Dedifferentiated amniotic fluid mesenchymal stem cell (primary cell): ENCODE results near the gene SLC12A3.

Experiments
- DNase-seq: peaks from one replicate; pipeline ENCODE4 v3.0.0-alpha.2; 2016; ENCODE audit errors: extremely low spot score

The SLC12A3 gene, protein sequence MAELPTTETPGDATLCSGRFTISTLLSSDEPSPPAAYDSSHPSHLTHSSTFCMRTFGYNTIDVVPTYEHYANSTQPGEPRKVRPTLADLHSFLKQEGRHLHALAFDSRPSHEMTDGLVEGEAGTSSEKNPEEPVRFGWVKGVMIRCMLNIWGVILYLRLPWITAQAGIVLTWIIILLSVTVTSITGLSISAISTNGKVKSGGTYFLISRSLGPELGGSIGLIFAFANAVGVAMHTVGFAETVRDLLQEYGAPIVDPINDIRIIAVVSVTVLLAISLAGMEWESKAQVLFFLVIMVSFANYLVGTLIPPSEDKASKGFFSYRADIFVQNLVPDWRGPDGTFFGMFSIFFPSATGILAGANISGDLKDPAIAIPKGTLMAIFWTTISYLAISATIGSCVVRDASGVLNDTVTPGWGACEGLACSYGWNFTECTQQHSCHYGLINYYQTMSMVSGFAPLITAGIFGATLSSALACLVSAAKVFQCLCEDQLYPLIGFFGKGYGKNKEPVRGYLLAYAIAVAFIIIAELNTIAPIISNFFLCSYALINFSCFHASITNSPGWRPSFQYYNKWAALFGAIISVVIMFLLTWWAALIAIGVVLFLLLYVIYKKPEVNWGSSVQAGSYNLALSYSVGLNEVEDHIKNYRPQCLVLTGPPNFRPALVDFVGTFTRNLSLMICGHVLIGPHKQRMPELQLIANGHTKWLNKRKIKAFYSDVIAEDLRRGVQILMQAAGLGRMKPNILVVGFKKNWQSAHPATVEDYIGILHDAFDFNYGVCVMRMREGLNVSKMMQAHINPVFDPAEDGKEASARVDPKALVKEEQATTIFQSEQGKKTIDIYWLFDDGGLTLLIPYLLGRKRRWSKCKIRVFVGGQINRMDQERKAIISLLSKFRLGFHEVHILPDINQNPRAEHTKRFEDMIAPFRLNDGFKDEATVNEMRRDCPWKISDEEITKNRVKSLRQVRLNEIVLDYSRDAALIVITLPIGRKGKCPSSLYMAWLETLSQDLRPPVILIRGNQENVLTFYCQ

DNA sequence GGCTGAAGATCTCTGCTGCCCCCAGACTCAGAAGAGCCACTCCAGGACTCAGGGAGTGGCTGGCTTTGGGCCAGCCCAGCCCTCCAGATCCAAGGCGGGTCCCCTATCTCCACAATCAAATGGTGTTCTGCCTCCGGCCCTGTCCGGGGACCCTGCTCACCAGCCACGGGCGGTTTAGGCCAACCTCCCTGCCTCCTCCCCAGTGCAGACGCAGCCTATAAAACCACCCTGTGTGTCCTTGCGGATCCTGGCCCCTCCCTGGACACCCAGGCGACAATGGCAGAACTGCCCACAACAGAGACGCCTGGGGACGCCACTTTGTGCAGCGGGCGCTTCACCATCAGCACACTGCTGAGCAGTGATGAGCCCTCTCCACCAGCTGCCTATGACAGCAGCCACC lies at the start of gene SLC12A3:
Gene SLC12A3 (plus strand): TSS at position 248 of the 400 bp plus-strand sequence. CDS start 29 bp downstream, at position 277.
- DNase-seq: no peak

DNA sequence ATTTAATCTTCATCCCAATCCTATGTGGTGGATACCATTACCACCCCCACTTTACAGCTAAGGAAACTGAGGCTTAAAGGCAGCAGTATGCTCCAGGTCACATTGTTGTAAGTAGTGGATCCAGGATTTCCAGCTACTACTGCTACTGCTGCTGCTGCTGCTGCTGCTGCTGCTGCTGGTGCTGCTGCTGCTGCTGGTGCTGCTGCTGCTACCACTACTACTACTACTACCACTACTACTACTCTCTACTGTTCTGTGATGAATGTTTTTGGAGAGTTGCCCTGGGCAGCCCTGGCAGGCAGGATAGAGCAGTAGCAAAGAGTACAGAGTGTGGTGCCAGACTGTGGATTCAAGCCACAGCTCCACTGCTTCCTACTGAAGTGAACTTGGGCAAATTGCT lies 49.3 kb upstream of the SLC12A3 start:
- DNase-seq: no peak

DNA sequence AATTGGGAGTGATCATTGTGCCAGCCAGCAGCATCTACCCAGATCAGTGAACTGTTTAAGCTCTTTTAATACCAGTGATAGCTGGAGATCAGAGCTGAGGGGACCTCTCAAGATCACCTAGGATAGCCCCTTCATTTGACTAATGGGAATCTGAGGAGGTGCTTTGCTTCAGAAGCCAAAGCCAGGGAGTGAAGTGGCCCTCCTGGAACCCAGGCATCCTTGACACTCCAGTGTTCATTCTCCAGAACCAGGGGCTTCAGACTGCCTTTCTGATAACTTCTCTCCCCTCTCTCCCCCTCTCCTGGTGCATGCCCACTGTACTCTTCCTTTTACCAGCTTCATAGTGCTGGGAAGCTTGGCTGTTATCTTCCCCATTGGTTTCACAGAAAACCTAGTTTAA lies 48.0 kb upstream of the SLC12A3 start:
- DNase-seq: no peak

DNA sequence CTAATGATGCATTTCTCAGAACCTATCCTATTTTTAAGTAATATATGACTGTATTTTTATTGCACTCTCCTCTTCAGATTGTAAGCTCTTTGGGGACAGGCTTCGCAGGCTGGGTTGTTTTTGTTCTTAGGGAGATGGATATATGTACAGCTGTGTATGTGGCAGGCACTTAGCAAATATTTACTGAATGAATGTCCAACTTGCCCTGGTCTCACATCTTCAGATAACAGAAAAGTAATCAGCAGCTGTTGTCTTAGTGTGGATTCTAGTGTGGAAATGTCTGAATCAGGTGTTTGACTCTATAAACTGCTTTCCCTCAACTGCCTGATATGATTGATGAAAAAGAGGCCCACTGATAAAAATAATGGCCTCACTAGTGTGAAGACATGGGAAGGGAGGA lies 47.1 kb upstream of the SLC12A3 start:
- DNase-seq: no peak

DNA sequence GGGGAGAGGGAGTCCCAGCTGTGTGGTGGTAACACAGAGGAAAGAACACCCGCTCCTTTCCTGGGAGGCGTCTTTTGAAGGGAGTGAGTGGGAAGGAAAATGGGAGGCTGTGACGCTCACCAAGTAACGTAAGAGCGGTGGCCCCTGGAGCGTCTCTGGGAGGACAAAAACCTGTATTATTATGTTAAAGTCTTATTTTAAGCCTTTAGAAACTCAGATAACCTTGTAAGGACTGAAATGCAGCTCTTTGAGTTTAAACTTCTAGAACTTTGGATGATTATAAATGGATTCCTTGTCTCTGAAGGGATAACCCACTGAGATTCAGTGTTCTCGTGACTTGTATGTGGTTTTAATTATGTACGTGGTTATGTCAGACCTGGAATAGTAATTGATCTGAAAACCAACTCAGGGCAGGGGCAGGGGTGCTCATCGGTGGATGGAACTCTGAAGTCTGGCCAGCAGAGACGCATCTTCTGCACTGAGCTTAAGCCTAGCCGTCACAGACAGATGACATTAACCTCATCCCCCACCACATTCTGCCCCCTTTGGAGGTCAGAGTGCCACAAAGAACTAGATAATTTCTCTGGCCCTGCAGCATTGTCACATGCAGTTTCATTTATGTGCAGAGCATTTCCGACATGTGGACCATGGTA lies 41.8 kb upstream of the SLC12A3 start:
- no peak for DNase-seq

DNA sequence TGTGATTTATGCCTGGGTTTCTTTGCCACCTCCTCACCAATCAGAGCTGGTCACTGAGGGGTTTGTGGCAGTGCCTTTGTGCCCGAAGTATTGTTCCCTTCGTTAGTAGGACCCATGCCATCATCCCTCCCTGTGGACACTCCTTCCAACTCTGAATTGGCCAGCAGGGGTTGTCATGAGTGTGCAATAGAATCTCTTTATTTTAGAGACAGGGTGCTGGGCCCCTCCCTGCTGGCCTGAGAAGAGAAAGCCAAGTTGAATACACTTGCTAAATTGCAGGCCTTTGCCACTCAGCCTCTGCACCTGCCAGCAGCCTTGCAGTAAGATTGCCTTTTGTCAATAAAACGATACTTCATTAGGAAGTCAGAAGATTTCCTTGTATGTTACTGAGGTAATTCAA lies 40.7 kb upstream of the SLC12A3 start:
- DNase-seq: no peak

DNA sequence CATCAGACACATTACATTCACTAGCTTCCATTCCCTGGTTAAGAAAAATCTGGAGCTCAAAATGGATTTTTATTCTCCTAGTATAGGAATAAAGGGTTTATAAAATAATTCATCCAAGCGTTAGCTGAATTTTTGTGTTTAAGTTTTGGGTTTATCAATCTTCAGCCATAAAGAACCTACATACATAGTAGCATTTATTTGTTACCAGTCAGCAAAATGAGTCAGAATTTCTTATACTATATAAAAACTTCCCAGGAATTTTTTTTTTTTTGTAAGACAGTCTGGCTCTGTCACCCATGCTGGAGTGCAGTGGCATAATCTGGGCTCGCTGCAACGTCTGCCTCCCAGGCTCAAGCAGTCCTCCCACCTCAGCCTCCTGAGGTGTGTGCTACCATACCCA lies 40.2 kb upstream of the SLC12A3 start:
- no peak for DNase-seq

DNA sequence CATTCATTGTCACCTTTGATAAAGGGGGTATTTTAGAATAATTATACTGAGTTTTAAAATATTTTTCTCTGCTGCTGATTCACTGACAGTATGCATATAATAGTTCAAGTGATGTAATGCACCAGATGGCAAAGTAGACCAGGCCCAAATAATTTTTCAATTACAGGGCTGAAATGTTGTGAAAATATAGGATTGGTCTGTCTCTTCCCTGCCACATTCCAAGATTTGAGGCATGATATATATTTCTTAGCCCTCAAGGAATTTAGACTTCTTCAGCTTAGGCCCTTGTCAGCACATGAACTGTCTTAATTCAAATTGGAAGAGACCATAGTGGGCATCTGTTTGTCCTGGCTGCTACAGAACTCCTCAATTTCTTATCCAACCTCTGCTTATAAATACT lies 39.2 kb upstream of the SLC12A3 start:
- no peak for DNase-seq

DNA sequence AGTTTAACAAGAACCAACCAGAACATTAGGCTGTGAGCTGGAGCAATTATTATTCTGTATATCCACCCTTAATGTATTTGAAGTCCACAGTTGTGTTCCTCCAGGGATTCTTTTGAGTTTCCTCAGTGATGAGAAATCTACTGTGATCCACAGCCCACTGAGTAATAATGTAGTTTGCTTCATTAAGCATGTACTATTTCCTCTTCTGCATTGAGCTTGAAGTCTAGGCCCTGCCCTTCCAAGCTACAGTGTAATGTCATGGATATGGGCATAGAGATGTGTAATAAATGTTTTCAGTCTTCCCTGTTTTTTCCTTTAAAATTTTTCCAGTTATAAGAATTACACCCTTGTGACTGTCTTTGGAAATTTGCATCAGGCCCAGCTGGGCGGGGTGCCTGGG lies 36.4 kb upstream of the SLC12A3 start:
- DNase-seq: no peak

DNA sequence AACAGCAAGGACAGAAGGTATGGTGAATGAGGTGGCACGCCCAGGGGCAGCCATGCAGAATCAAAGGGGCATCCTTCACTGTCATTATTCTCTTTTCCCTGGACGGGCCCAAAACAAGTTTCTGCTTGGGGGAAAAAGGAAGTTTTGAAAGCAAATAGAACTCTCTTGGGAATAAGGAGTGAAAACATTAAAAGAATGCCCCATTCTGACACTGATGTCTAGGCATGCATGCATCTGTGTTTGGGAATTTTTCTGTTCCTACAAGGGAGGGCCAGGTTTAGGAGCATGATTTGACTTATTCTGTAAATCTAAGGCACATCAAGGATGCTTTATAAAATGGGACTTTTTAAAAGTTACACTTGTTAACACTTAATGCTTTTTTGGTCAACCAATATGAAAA lies 34.3 kb upstream of the SLC12A3 start:
- peak; percentile 46 for DNase-seq

DNA sequence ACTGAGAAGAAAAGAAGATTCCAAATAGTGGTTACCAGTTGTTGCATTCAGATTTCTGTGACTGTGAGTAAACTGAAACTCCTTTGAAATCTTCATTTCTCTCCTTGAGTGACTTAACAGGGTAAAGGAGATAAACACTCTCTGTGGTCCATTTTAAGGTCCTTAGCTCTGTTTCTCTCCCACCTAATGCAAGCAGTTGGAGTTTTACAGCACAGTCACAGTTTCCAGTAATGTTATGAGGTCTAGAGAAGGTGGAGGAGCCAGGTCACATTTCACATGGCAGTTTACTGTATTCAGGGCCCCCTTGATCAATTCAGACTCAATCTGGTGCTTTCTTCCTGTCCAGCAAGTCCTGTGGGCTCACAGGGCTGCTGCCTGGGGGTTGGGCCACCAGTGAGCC lies 32.2 kb upstream of the SLC12A3 start:
- no peak for DNase-seq

DNA sequence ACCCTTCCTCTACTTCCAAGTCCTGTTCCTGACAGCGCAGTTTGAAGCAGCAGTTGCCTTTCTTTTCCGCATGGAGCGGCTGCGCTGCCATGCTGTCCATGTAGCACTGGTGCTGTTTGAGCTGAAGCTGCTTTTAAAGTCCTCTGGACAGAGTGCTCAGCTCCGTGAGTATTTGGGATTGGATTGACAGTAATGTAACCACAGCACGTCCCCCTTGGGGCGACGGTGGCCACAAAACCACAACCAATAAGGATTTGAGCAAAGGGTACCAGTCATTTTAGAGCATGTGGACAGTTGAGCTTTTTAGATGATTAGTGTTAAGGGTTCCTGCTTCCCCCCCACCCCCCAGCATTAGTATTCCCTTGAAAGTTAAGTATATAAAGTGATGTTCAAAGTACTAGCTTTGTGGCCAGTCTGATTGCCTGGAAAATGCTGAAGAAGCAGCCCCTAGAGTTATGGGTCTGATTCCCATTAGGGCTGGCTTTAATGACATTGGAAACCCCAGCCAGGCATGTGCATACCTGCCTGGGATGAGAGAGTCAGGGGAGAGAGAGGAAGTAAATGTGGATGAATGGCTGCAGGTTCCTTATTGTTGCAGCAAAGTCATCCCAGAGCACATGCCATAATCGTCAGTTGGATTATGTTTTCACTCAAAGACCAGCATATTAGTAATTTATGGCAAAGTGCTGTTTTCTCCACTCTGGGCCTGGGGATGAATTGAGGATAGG lies 31.6 kb upstream of the SLC12A3 start:
- no peak for DNase-seq

DNA sequence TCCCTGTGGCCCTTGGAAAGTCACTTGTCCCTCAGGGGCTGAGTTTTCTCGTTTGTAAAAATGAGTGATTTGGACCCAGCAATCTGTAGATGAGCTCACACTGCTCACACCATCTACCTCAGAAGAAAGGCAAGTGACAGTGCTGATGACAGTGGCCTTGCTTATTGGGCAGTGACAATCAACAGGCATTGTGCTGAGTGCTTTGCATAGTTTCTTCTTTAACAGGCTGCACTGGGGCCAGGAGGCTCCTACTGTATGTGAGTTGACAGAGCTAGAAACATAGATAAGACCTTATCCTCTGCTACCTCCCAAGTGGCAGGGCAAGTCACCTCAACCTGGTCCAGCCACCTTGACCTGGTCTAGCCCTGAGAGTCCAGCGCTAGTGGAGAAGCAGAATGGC lies 29.7 kb upstream of the SLC12A3 start:
- no peak for DNase-seq

DNA sequence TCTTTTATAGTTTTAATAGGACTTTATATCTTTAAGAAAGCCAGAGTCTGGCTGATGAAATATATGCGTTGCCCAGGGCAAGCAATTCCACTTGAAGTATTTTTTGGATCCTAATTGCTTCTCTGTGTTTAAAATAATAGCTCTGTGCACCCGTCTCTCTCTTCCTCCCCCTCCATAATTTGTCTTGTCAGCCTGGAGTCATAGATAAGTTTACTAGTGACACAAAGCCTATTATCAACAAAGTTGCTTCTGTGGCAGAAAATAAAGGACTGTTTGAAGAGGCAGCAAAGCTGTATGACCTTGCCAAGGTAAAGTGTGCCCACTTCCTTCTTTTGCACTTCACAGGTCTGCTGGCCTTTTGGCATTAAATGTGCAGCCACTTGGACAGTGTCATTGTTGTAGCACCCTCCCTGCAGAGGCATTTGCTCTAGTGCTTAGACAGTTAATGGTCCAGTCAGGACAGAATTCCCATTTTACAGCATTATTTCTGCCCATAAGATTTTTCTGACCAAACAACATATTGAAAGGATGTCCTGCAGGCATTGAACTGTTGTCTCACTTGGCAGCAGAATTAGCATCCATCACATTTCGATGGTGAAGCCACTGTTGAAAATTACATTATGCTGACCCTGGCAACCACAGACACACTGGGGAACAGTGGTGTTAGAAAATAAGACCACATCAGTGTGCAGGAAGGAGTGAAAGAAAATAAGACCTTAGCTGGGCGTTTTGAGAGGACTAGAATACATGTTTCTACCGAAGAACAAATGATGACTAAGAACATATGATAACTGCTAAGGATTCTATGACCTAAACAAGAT lies 28.4 kb upstream of the SLC12A3 start:
- peak; percentile 77 for DNase-seq

DNA sequence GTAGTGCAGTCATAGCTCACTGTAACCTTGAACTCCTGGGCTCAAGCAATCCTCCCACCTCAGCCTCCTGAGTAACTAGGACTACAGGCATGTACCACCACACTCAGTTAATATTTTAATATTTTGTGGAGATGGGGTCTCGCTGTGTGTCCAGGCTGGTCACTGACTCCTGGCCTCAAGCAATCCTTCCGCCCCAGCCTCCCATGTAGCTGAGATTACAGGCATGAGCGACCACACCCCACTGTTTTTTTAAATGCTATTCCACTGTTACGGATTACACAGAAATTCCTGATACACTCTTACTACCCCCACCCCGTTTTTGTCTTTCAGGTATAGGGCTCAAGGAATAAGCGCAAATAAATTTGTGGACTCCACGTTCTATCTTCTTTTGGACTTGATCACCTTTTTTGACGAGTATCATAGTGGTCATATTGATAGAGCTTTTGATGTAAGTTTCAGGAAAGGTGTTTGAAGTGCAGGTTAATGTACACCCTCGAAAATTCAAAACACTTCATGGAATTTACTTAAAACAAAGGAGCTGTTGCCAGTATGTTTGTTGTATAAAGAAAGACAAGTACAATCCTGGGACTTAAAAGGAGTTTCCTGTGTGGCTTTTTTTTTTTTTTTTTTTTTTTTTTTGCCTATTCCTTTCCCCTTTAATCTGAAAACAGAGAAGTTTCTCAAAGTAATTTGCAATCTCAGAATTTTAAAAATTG lies 26.2 kb upstream of the SLC12A3 start:
- DNase-seq: no peak

DNA sequence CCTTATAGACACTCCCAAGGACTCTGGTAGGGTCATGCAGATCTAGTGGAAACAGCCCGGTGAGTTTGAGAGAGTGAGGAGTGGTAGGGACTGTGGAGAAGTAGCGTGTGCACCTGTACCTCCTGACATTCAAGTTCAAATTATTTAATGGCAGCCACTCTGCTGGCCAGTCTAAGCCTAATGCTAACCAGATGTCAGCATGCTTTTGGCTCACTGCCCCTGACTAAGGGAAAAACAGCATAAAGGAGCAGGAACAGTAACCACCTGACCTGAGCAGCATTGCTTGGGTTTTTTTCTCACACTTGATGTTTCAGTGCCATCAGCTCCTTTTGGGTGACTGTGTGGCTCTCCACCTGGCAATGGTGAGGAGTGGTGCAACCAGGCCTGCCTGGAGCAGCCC lies 23.8 kb upstream of the SLC12A3 start:
- peak; percentile 46 for DNase-seq

DNA sequence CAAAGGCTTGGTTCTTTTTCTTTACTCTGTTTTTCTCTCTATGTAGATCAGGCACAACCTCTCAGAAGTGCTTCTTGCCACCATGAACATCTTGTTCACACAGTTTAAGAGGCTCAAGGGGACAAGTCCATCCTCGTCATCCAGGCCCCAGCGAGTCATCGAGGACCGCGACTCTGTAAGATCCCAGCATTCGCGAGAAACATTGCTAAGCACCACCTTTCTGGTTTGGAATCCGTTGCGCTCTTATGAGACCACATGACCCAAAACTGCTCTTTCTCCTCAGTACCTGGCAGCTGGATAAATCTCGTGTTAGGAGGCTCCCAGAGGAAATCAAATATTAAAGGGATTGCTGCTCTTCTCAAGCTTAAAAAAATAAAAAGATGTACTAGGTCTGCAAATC lies 23.3 kb upstream of the SLC12A3 start:
- DNase-seq: no peak

DNA sequence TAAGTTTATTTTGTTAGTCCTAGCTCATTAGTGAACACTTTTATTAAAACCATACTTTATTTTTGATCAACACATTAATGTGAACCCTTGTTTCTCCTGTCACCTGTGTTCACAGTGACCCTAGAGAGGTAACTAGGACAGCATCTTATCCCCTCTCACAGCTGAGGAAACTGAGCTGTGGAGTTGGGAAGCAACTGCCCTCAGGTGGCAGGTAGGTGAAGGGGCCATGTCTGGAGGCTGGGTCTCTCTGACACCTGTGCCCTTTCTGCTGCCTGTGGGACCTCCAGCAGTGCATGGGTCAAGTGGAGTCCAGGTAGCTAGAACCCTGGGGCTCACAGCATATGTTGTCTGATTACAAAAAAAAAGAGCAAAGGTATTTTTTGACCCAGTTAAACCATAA lies 22.9 kb upstream of the SLC12A3 start:
- DNase-seq: no peak

DNA sequence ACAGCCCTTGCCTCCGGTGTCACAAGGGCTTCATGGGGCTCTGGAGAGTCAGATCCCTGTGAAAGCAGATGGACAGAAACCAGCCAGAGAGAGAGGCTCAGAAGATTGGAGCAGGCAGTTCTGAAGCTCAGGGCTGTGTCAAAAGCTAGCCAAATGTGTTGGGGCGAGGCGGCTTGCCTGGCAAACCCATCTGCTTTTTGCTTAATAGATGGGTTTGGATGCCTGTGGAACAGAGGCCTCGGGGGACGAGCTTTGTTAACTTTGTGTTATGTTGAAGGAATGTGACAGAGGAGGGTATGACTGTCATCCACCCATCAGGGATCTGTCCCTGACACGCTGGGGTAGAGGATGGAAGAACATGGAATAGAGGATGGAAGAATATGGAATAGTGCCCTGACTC lies 21.0 kb upstream of the SLC12A3 start:
- no peak for DNase-seq
